ENCODE data around the gene IDH3A.

The IDH3A gene

GRCh38 chr15:78212546-78213424, 63.6 kb downstream of the IDH3A start:
- H3K27ac ChIP-seq: no peak overlapping the region
- no peak for DNase-seq (ENCODE audit: low read depth, low spot score)

GRCh38 chr15:78213425-78213750, 64.2 kb downstream of the IDH3A start:
- H3K27ac ChIP-seq: no peak overlapping the region
- DNase-seq (ENCODE audit: low read depth, low spot score): no peak

GRCh38 chr15:78213956-78214355, 64.8 kb downstream of the IDH3A start:
- DNase-seq (ENCODE audit: low read depth, low spot score): no peak
- no peak overlapping the region for H3K27ac ChIP-seq

GRCh38 chr15:78216276-78217104, 67.3 kb downstream of the IDH3A start:
- peak; percentile 82 for DNase-seq (ENCODE audit: low read depth, low spot score)
- H3K27ac ChIP-seq: peak overlapping the region; percentile 4

- no peak overlapping the region for H3K27ac ChIP-seq
- DNase-seq (ENCODE audit: low read depth, low spot score): no peak
These were observed 71.6 kb downstream of the IDH3A start for GRCh38 chr15:78220713-78221112.
